GM12873 (cell line): ENCODE measurements around the gene ATP5F1E.

Experiments
- CTCF ChIP-seq: IDR thresholded peaks from 2 replicates; pipeline ENCODE4 v1.5.1; 2012; ENCODE audit warnings: low read depth, mild to moderate bottlenecking, moderate library complexity, low read length, control low read depth; ENCODE audit not compliant: insufficient read depth; ENCODE audit errors: missing control alignments

ATP5F1E gene

DNA sequence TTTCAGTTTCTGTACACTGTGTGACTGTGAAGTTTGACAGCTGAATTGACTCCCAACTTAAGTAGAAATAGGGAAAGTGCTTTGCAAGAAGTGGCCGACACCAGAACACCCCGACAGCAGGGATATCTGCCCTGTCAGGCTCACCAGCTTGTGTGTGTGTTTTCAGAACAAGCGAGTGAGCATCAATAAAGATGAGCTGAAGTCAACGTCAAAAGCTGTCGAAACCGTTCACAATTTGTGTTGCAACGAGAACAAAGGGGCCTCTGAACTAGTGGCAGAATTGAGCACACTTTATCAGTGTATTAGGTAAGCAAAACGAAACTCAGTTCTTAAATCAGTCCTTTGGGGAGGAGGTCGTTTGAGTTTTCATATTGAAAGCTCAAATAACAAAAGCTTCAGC is 40.4 kb downstream of the ATP5F1E start:
- no peak for TF ChIP-seq CTCF

GRCh38 chr20:58990651-58991445 is 41.3 kb downstream of the ATP5F1E start:
- TF ChIP-seq CTCF = no peak

DNA sequence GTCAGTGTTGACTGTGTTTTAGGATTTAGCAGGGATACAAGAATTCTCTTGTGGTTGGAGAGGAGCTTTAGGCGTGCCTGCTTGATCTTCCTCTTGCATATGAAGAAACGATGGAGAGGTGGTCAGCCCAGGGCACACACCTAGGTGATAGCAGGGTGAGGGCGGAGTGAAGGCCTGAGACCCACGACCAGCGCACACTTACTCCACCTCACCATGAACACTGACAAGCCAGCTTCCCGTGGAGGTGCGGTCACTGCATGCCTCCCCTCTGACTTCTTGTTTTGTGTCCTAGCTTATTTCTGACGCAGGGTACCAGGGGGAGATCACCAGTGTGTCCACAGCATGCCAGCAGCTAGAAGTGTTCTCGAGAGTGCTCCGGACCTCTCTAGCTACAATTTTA is 42.9 kb downstream of the ATP5F1E start:
- no peak for TF ChIP-seq CTCF

GRCh38 chr20:58988565-58988882 is 43.6 kb downstream of the ATP5F1E start:
- TF ChIP-seq CTCF = no peak

- no peak for TF ChIP-seq CTCF
Measured at GRCh38 chr20:58987790-58988564, 44.2 kb downstream of the ATP5F1E start.

- TF ChIP-seq CTCF = no peak
Measured at GRCh38 chr20:58986968-58987517, 45.1 kb downstream of the ATP5F1E start.

GRCh38 chr20:58986286-58986967 is 45.7 kb downstream of the ATP5F1E start:
- TF ChIP-seq CTCF = no peak
